Right lobe of liver (tissue), 4 donors: Measurements from ENCODE around the gene ACSL1.

Experiments
- CTCF ChIP-seq, 4 donors: fragments of 200-600 bp in 3 of 4; fragments of 450-650 bp in 1 of 4; IDR thresholded peaks; one replicate each; pipeline versions ENCODE4 v1.5.1 to v1.8.0; 2016 to 2022; ENCODE audit warnings: antibody characterized with exemption in 4 of 4, mild to moderate bottlenecking in 2 of 4
- POLR2A ChIP-seq: fragments of 450-650 bp; IDR thresholded peaks from one replicate; pipeline ENCODE4 v1.6.1; 2017; ENCODE audit warnings: antibody characterized with exemption, mild to moderate bottlenecking
- donor health status: DM: no; HTN: no; CAD: no.
- donor health status: DM: no; HTN: no; CAD: no.
- donor health status: DM: no; HTN: yes; CAD: no.

GRCh38 chr4:184750926-184751584 lies 74.7 kb downstream of the ACSL1 start:
- TF ChIP-seq CTCF (IDR thresholded peaks at IDR 0.05) (no peak), POLR2A (no peak)
